SU-DHL-6 (cell line): ENCODE results near the gene REN.

ENCODE experiments used
- H2AFZ ChIP-seq: fragments of 200-600 bp; sonication (generic); 2 replicates; pipeline ENCODE4 v1.6.1; 2014; ENCODE audit warnings: low read depth, mild to moderate bottlenecking, moderate library complexity, mixed read lengths, antibody characterized with exemption, low read length; ENCODE audit not compliant: severe bottlenecking
- H3F3A ChIP-seq: fragments of 200-600 bp; shearing (Covaris generic); 2 replicates; pipeline ENCODE4 v1.6.0; 2016; ENCODE audit warnings: antibody characterized with exemption, mild to moderate bottlenecking; ENCODE audit not compliant: insufficient read depth
- H3K27ac ChIP-seq: fragments of 200-600 bp; sonication (generic); 2 replicates; pipeline ENCODE4 v1.5.1; 2016; ENCODE audit warnings: low read depth, mild to moderate bottlenecking, low read length, moderate library complexity, mixed read lengths
- H3K27me3 ChIP-seq: fragments of 200-600 bp; sonication (generic), shearing (Covaris generic); 2 replicates; pipeline ENCODE4 v1.6.0; 2014; ENCODE audit warnings: mild to moderate bottlenecking, low read length
- H3K36me3 ChIP-seq: fragments of 200-600 bp; sonication (generic); 2 replicates; pipeline ENCODE4 v1.6.1; 2014; ENCODE audit warnings: mild to moderate bottlenecking, low read length, mixed read lengths
- H3K4me2 ChIP-seq: fragments of 300-600, 200-600 bp; shearing (Covaris generic), sonication (generic); 2 replicates; pipeline ENCODE4 v1.6.0; 2014; ENCODE audit warnings: low read length, low read depth, mild to moderate bottlenecking; ENCODE audit not compliant: poor library complexity, severe bottlenecking
- H3K4me3 ChIP-seq: fragments of 200-600 bp; sonication (generic); 2 replicates; pipeline ENCODE4 v1.5.1; 2014; ENCODE audit warnings: antibody characterized with exemption, low read length, mild to moderate bottlenecking, mixed read lengths; ENCODE audit not compliant: insufficient read depth, poor library complexity, severe bottlenecking
- H3K79me2 ChIP-seq: fragments of 200-600 bp; sonication (generic); 2 replicates; pipeline ENCODE4 v1.6.1; 2014; ENCODE audit warnings: mild to moderate bottlenecking, low read length, moderate library complexity; ENCODE audit not compliant: insufficient read depth
- H3K9ac ChIP-seq: fragments of 200-600 bp; sonication (generic); 2 replicates; pipeline ENCODE4 v1.7.0; 2014; ENCODE audit warnings: mild to moderate bottlenecking, low read length
- H3K9me2 ChIP-seq: fragments of 200-600 bp; sonication (generic); replicated peaks from 2 replicates; pipeline ENCODE4 v1.6.1; 2014; ENCODE audit warnings: low read length; ENCODE audit not compliant: insufficient read depth
- H3K9me3 ChIP-seq: fragments of 200-600 bp; sonication (generic); 2 replicates; pipeline ENCODE4 v1.6.1; 2014; ENCODE audit warnings: low read length, mixed read lengths; ENCODE audit not compliant: insufficient read depth
- H4K20me1 ChIP-seq: fragments of 200-600 bp; sonication (generic); 2 replicates; pipeline ENCODE4 v1.6.1; 2014; ENCODE audit warnings: low read depth, mild to moderate bottlenecking, antibody characterized with exemption, low read length, moderate library complexity, mixed read lengths
- CTCF ChIP-seq: fragments of 200-600 bp; sonication (generic); IDR thresholded peaks from one replicate; pipeline ENCODE4 v1.5.1; 2017; ENCODE audit warnings: antibody characterized with exemption, mild to moderate bottlenecking, low read length, moderate library complexity; ENCODE audit not compliant: insufficient read depth, poor library complexity, severe bottlenecking
- EZH2phosphoT487 ChIP-seq: fragments of 200-600 bp; sonication (generic), shearing (Covaris generic); conservative IDR thresholded peaks from 2 replicates; pipeline ENCODE4 v1.6.1; 2018; ENCODE audit warnings: mild to moderate bottlenecking, antibody characterized with exemption, low read length, moderate library complexity, mixed read lengths

Gene REN

GRCh38 chr1:204106825-204107224, 59.3 kb downstream of the REN start:
- Histone ChIP-seq H3K27me3 (no peaks in the 10 kb centered on the region), H3K9me2 (no peaks in the 10 kb centered on the region), H2AFZ (no peak overlapping the region), H3K9me3 (no peaks in the 10 kb centered on the region), H3K9ac (no peak overlapping the region), H3K36me3 (no peaks in the 10 kb centered on the region), H3K4me3 (no peak overlapping the region), H3K27ac (no peak overlapping the region), H3K4me2 (no peak overlapping the region), H3K79me2 (no peaks in the 10 kb centered on the region), H4K20me1 (no peaks in the 10 kb centered on the region), H3F3A (no peaks in the 10 kb centered on the region)
- TF ChIP-seq EZH2phosphoT487, result no peak
- no peak for TF ChIP-seq CTCF

GRCh38 chr1:204105131-204105515, 61.0 kb downstream of the REN start:
- no peaks in the 10 kb centered on the region for H3K9me3 ChIP-seq
- TF ChIP-seq CTCF (no peak), EZH2phosphoT487 (no peak)
- H2AFZ ChIP-seq, result no peak overlapping the region
- no peaks in the 10 kb centered on the region for H4K20me1 ChIP-seq
- H3K4me3 ChIP-seq, result no peak overlapping the region
- no peaks in the 10 kb centered on the region for H3K79me2 ChIP-seq
- no peak overlapping the region for H3K27ac ChIP-seq
- no peak overlapping the region for H3K9ac ChIP-seq
- no peaks in the 10 kb centered on the region for H3K9me2 ChIP-seq
- no peaks in the 10 kb centered on the region for H3K27me3 ChIP-seq
- H3K36me3 ChIP-seq, result no peaks in the 10 kb centered on the region
- no peaks in the 10 kb centered on the region for H3F3A ChIP-seq
- H3K4me2 ChIP-seq, result no peak overlapping the region
